ENCODE measurements around the gene SERPINA4.

Gene SERPINA4

GRCh38 chr14:94596361-94596760 lies 35.1 kb downstream of the SERPINA4 start (continued):
- TF ChIP-seq ZBTB11 (tag by site-specific recombination; conservative IDR thresholded peaks at IDR 0.05; ENCODE audit: low read depth) (no peak), ZNF274 (IDR thresholded peaks at IDR 0.05; ENCODE audit: low read length) (no peak), ZNF274 (tag by site-specific recombination; IDR thresholded peaks at IDR 0.05; ENCODE audit: borderline replicate concordance) (no peak), ZNF354C (tag by site-specific recombination; IDR thresholded peaks at IDR 0.05; ENCODE audit: borderline replicate concordance, low read depth) (no peak), ZBTB49 (tag by site-specific recombination; IDR thresholded peaks at IDR 0.05; ENCODE audit: low read depth) (no peak)

GRCh38 chr14:94597788-94598187 lies 36.5 kb downstream of the SERPINA4 start:
- ChIA-PET POLR2A (no interaction called here), CTCF (no interaction called here)
- no peak for TF ChIP-seq ZNF121 (tag by site-specific recombination; IDR thresholded peaks at IDR 0.05)
- TF ChIP-seq ZNF560 (tag by site-specific recombination; IDR thresholded peaks at IDR 0.05; ENCODE audit: borderline replicate concordance), result no peak
- no peak for TF ChIP-seq OSR2 (tag by site-specific recombination; IDR thresholded peaks at IDR 0.05)
- TF ChIP-seq ZNF157 (tag by site-specific recombination; IDR thresholded peaks at IDR 0.05), result no peak
- TF ChIP-seq SP7 (tag by site-specific recombination; IDR thresholded peaks at IDR 0.05), result no peak
- no peak for TF ChIP-seq KLF8 (tag by site-specific recombination; IDR thresholded peaks at IDR 0.05)
- no peak for TF ChIP-seq WT1 (tag by site-specific recombination; IDR thresholded peaks at IDR 0.05)
- TF ChIP-seq GLI2 (tag by site-specific recombination; IDR thresholded peaks at IDR 0.05; ENCODE audit: borderline replicate concordance, low read depth), result no peak
- no peak for TF ChIP-seq ZFHX2 (tag by site-specific recombination; conservative IDR thresholded peaks at IDR 0.05)
- no peak for TF ChIP-seq ZNF175 (tag by site-specific recombination; IDR thresholded peaks at IDR 0.05)
- TF ChIP-seq ZNF600 (tag by site-specific recombination; IDR thresholded peaks at IDR 0.05), result no peak
- TF ChIP-seq ZNF596 (tag by site-specific recombination; IDR thresholded peaks at IDR 0.05), result no peak
- no peak for TF ChIP-seq ZNF792 (tag by site-specific recombination; IDR thresholded peaks at IDR 0.05)
- TF ChIP-seq ZNF133 (tag by site-specific recombination; IDR thresholded peaks at IDR 0.05), result no peak
- Histone ChIP-seq H3K27ac (ENCODE audit: extremely low read depth, low read depth, low read length) (no peak overlapping the region), H3K9me3 (ENCODE audit: control insufficient read depth, insufficient read depth, low read depth, low read length) (no peaks in the 10 kb centered on the region), H3K36me3 (ENCODE audit: control insufficient read depth in 2 of 2, insufficient read depth in 1 of 2, low read length in 2 of 2) (no peaks in the 10 kb centered on the region), H3K4me1 (ENCODE audit: control insufficient read depth, insufficient read depth, low read length) (no peaks in the 10 kb centered on the region; the same call in 1 of the 2 replicates), H3K4me3 (ENCODE audit: low read depth, low read length) (no peak overlapping the region)

- no peaks in the 10 kb centered on the region; the same call in 1 of the 2 replicates for H3K4me1 ChIP-seq (ENCODE audit: control insufficient read depth, insufficient read depth, low read length)
- CTCF ChIA-PET, result interaction anchor here (0.5 kb wide), 1 partner anchor 662 kb away, joined by 4 read pairs; no protein-coding TSS in a partner anchor
- POLR2A ChIA-PET, result no interaction called here
- H3K4me3 ChIP-seq (ENCODE audit: low read depth, low read length), result no peak overlapping the region
- no peaks in the 10 kb centered on the region for H3K9me3 ChIP-seq (ENCODE audit: control insufficient read depth, insufficient read depth, low read depth, low read length)
- peak; percentile 33; the same call in 1 of the 2 replicates for TF ChIP-seq EGR2 (tag by site-specific recombination; IDR thresholded peaks at IDR 0.05; ENCODE audit: low read depth)
- TF ChIP-seq PRDM2 (tag by site-specific recombination; IDR thresholded peaks at IDR 0.05; ENCODE audit: borderline replicate concordance), result no peak
- TF ChIP-seq ZNF621 (tag by site-specific recombination; IDR thresholded peaks at IDR 0.05), result no peak
- TF ChIP-seq ZNF777 (tag by site-specific recombination; IDR thresholded peaks at IDR 0.05; ENCODE audit: borderline replicate concordance), result no peak
- no peak for TF ChIP-seq FEZF1 (tag by site-specific recombination; IDR thresholded peaks at IDR 0.05)
- TF ChIP-seq ZFHX2 (tag by site-specific recombination; conservative IDR thresholded peaks at IDR 0.05), result peak; percentile 10; the same call in 1 of the 2 replicates
- no peak for TF ChIP-seq TRIM28 (IDR thresholded peaks at IDR 0.05; ENCODE audit: borderline replicate concordance, low read length)
- no peak overlapping the region for H3K27ac ChIP-seq (ENCODE audit: extremely low read depth, low read depth, low read length)
- H3K36me3 ChIP-seq (ENCODE audit: control insufficient read depth in 2 of 2, insufficient read depth in 1 of 2, low read length in 2 of 2), result no peaks in the 10 kb centered on the region
These were observed 37.2 kb downstream of the SERPINA4 start for GRCh38 chr14:94598506-94598815.

Measured in HEK293 (cell line).